Astrocyte (in vitro differentiated cells and primary cell): ENCODE results near the gene MYG1. TPM values are rescaled to one million over a fixed set of nuclear protein-coding genes. Genes with fewer than 3 reads are reported as not detected.

ENCODE experiments used
- DNase-seq: peaks from one replicate; pipeline ENCODE4 v3.0.0-alpha.2; 2010; ENCODE audit warnings: low read depth
- FAIRE-seq: peaks from 2 replicates; lab custom pipeline; 2011; peaks lifted over from hg19 to GRCh38; lab: Jason Lieb, UNC
- H2AFZ ChIP-seq: 2 replicates; pipeline ENCODE4 v1.6.0; 2012; ENCODE audit warnings: low read depth, low read length, inconsistent platforms
- H3K27ac ChIP-seq: 2 replicates; pipeline ENCODE4 v1.5.1; 2011; ENCODE audit warnings: low read depth, low read length, inconsistent platforms
- H3K27me3 ChIP-seq: 2 replicates; pipeline ENCODE4 v1.6.0; 2011; ENCODE audit warnings: low read length, inconsistent platforms; ENCODE audit not compliant: insufficient read depth
- H3K36me3 ChIP-seq: 2 replicates; pipeline ENCODE4 v1.5.1; 2011; ENCODE audit warnings: low read length, inconsistent platforms; ENCODE audit not compliant: insufficient read depth
- H3K4me1 ChIP-seq: 2 replicates; pipeline ENCODE4 v1.5.1; 2011; ENCODE audit warnings: low read length, inconsistent platforms; ENCODE audit not compliant: insufficient read depth
- H3K4me2 ChIP-seq: 2 replicates; pipeline ENCODE4 v1.6.0; 2012; ENCODE audit warnings: low read length, inconsistent platforms
- H3K4me3 ChIP-seq: 2 replicates; pipeline ENCODE4 v1.5.1; 2011; ENCODE audit warnings: low read depth, mild to moderate bottlenecking, low read length, inconsistent platforms; ENCODE audit not compliant: insufficient read depth
- H3K79me2 ChIP-seq: 2 replicates; pipeline ENCODE4 v1.6.0; 2012; ENCODE audit warnings: mild to moderate bottlenecking, low read length, inconsistent platforms; ENCODE audit not compliant: insufficient read depth
- H3K9ac ChIP-seq: 2 replicates; pipeline ENCODE4 v1.6.0; 2012; ENCODE audit warnings: mild to moderate bottlenecking, low read length, inconsistent platforms
- H3K9me3 ChIP-seq: 2 replicates; pipeline ENCODE4 v1.5.1; 2012; ENCODE audit warnings: low read depth, mild to moderate bottlenecking, low read length, inconsistent platforms; ENCODE audit not compliant: insufficient read depth
- H4K20me1 ChIP-seq: 2 replicates; pipeline ENCODE4 v1.6.0; 2012; ENCODE audit warnings: low read length, inconsistent platforms; ENCODE audit not compliant: insufficient read depth
- H3K27ac Mint-ChIP-seq: one replicate; pipeline ENCODE4 v1.8.0; 2021; ENCODE audit warnings: mild to moderate bottlenecking, mixed read lengths; ENCODE audit not compliant: unreplicated experiment
- H3K27me3 Mint-ChIP-seq: one replicate; pipeline ENCODE4 v1.8.0; 2021; ENCODE audit warnings: low read depth, mixed read lengths; ENCODE audit not compliant: unreplicated experiment
- H3K36me3 Mint-ChIP-seq: one replicate; pipeline ENCODE4 v1.8.0; 2021; ENCODE audit warnings: low read depth, mixed read lengths; ENCODE audit not compliant: unreplicated experiment
- H3K4me1 Mint-ChIP-seq: one replicate; pipeline ENCODE4 v1.8.0; 2021; ENCODE audit warnings: low read depth, mixed read lengths; ENCODE audit not compliant: unreplicated experiment
- H3K4me3 Mint-ChIP-seq: one replicate; pipeline ENCODE4 v1.8.0; 2021; ENCODE audit warnings: mild to moderate bottlenecking, moderate library complexity, mixed read lengths; ENCODE audit not compliant: unreplicated experiment
- H3K9me3 Mint-ChIP-seq: one replicate; pipeline ENCODE4 v1.8.0; 2021; ENCODE audit warnings: mild to moderate bottlenecking, mixed read lengths; ENCODE audit not compliant: unreplicated experiment
- EZH2 ChIP-seq: IDR thresholded peaks from 2 replicates; pipeline ENCODE4 v1.6.1; 2012; ENCODE audit warnings: mild to moderate bottlenecking, low read length, inconsistent platforms; ENCODE audit not compliant: insufficient read depth
- total RNA-seq: library from RNA; stranded (reverse); gene quantifications from 2 replicates; pipeline ENCODE4 v1.2.1, GENCODE V29; 2021
- TF ChIP-seq, protein P1 (sequence below): IDR thresholded peaks from 2 replicates; pipeline ENCODE4 v1.5.1; 2011; ENCODE audit warnings: low read depth, mild to moderate bottlenecking, inconsistent platforms, low read length, moderate library complexity; ENCODE audit not compliant: insufficient read depth

Gene MYG1
- total RNA-seq, 1 donor from 2014 or later = 40.9 TPM

DNA sequence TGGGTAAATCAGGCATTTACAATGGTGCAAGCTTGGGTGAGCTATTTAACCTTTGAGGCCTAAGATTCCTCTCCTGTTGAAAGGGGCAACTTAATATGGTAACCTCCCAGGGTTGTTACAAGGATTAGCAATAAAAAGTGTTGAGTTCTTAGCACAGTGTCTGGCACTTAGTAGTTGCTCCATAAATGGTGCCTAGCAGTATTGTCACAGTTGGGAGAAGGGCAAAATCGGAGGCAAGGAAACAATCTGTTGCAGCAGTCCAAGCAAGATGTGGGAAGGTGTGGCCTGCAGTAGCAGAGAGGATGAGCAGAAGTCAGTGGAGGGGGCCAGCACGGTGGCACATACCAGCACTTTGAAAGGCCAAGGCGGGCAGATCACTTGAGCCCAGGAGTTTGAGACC, 44.0 kb downstream of the MYG1 start:
- Mint-ChIP-seq H3K27me3 (peaks cover 28% of the 10 kb centered on the region), H3K4me3 (no peak overlapping the region), H3K27ac (no peak overlapping the region), H3K9me3 (peaks cover 6% of the 10 kb centered on the region), H3K4me1 (peaks cover 9% of the 10 kb centered on the region), H3K36me3 (no peaks in the 10 kb centered on the region)
- H3K27me3 ChIP-seq = peaks cover 12% of the 10 kb centered on the region
- no peak overlapping the region for H3K9ac ChIP-seq
- H4K20me1 ChIP-seq = no peaks in the 10 kb centered on the region
- DNase-seq = no peak
- peaks cover 15% of the 10 kb centered on the region for H3K4me1 ChIP-seq
- no peaks in the 10 kb centered on the region for H3K9me3 ChIP-seq
- no peak for FAIRE-seq
- H2AFZ ChIP-seq = no peak overlapping the region
- H3K4me2 ChIP-seq = no peak overlapping the region
- H3K27ac ChIP-seq = no peak overlapping the region
- TF ChIP-seq, protein P1, sequence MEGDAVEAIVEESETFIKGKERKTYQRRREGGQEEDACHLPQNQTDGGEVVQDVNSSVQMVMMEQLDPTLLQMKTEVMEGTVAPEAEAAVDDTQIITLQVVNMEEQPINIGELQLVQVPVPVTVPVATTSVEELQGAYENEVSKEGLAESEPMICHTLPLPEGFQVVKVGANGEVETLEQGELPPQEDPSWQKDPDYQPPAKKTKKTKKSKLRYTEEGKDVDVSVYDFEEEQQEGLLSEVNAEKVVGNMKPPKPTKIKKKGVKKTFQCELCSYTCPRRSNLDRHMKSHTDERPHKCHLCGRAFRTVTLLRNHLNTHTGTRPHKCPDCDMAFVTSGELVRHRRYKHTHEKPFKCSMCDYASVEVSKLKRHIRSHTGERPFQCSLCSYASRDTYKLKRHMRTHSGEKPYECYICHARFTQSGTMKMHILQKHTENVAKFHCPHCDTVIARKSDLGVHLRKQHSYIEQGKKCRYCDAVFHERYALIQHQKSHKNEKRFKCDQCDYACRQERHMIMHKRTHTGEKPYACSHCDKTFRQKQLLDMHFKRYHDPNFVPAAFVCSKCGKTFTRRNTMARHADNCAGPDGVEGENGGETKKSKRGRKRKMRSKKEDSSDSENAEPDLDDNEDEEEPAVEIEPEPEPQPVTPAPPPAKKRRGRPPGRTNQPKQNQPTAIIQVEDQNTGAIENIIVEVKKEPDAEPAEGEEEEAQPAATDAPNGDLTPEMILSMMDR = no peak
- no peak for TF ChIP-seq EZH2
- H3K4me3 ChIP-seq = no peak overlapping the region
- H3K79me2 ChIP-seq = no peaks in the 10 kb centered on the region
- H3K36me3 ChIP-seq = no peaks in the 10 kb centered on the region

DNA sequence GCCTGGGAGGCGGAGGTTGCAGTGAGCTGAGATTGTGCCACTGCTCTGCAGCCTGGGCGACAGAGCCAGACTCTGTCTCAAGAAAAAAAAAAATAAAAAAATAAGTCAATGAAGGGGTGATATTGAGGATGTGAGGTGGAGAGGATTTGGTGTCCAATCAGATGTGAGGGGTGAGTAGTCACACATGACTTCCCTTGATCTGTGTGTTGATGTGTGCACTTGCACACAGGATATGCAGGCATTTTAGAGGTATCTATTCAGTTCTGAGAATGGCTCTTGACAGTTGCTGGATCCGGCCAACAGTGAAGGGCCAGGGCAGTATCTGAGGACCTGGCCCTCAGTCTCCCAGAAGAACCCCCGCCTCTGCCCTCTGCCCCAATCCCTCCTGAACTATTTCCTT, 44.5 kb downstream of the MYG1 start:
- no peak overlapping the region for H3K27ac ChIP-seq
- Mint-ChIP-seq H3K36me3 (no peaks in the 10 kb centered on the region), H3K27ac (peak overlapping the region; percentile 84), H3K4me3 (peak overlapping the region; percentile 67), H3K4me1 (peaks cover 9% of the 10 kb centered on the region), H3K9me3 (peaks cover 6% of the 10 kb centered on the region), H3K27me3 (peaks cover 27% of the 10 kb centered on the region)
- H3K36me3 ChIP-seq = no peaks in the 10 kb centered on the region
- peak overlapping the region; percentile 91 for H3K4me2 ChIP-seq
- no peak for TF ChIP-seq EZH2
- TF ChIP-seq, protein P1 = no peak
- no peak overlapping the region for H3K4me3 ChIP-seq
- no peaks in the 10 kb centered on the region for H4K20me1 ChIP-seq
- H3K4me1 ChIP-seq = peaks cover 15% of the 10 kb centered on the region
- H3K9me3 ChIP-seq = no peaks in the 10 kb centered on the region
- H3K27me3 ChIP-seq = peaks cover 7% of the 10 kb centered on the region
- no peak overlapping the region for H2AFZ ChIP-seq
- no peak overlapping the region for H3K9ac ChIP-seq
- no peaks in the 10 kb centered on the region for H3K79me2 ChIP-seq
- DNase-seq (no peak), FAIRE-seq (no peak)

DNA sequence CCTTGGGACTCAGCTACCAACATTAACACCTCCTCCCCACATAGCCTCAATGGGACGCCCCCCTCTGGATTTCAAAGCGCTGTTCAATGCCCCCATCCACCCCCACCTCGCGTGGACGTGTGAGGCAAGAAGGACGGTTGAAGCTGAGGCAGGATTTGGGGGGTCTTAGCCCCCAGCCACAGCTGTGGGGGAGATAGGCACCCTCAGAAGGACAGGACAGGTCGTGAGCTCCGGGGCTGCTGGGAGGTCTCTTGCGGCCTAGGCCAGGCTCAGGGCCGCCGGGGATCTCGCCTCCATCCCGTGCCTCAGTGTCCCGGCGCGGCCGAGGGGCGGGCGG, 45.0 kb downstream of the MYG1 start:
- Histone ChIP-seq H2AFZ (peak overlapping the region; percentile 72), H3K4me2 (peak overlapping the region; percentile 91), H3K9ac (peak overlapping the region; percentile 43), H3K79me2 (no peaks in the 10 kb centered on the region), H3K36me3 (no peaks in the 10 kb centered on the region), H3K4me3 (peak overlapping the region; percentile 42), H3K4me1 (peaks cover 15% of the 10 kb centered on the region), H3K27me3 (peaks cover 7% of the 10 kb centered on the region), H3K9me3 (no peaks in the 10 kb centered on the region), H4K20me1 (no peaks in the 10 kb centered on the region), H3K27ac (no peak overlapping the region)
- Mint-ChIP-seq H3K4me1 (peaks cover 9% of the 10 kb centered on the region), H3K36me3 (no peaks in the 10 kb centered on the region), H3K27ac (peak overlapping the region; percentile 84), H3K4me3 (peak overlapping the region; percentile 67), H3K27me3 (peaks cover 27% of the 10 kb centered on the region), H3K9me3 (peaks cover 6% of the 10 kb centered on the region)
- DNase-seq (no peak), FAIRE-seq (no peak)
- TF ChIP-seq, protein P1 = no peak
- no peak for TF ChIP-seq EZH2
